ENCODE measurements around the gene NFIC.
"Not testable (repeated sequence)": the region's sequence is repeated elsewhere in the genome, so short reads cannot be mapped to it uniquely, and the experiment has no call there.

NFIC gene

DNA sequence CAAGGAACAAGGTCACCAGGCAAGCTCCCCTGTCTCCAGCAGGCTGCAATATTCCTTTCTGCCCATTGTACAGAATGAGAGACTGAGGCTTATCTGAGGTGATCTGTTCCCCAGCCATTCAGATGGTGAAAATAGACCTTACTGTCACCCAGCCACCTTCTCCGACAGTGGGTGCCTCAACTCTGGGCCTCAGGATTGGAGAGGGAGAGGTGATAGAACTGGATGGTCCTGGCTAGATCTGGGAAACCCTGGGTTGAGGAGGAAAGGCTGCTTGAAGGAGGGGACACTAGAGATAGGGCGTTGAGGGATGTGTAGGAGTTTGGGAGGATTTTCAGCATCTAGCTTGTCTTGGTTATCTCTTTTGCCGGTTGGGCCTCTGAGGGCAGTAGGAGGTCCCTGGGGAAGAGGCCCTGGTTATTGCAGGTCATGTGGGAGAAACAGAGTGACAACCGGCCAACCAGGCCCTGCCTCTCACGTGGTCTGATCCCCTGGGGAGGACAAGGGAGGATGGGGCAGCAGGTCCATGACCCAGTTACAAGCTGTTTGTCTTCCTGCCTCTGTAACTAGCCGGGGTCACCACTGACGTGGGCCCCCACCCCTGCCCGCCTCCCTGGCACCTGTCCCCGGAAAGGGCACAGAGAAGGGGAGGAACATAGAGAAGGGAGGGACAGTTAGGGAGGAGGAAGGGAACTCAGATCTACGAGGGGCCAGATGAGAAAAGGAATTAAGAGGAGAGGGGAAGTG lies 8.2 kb downstream of the NFIC start:
- H3K27ac ChIP-seq, result no peak overlapping the region; the same call in 1 of the 2 replicates
- TF ChIP-seq, protein P1, sequence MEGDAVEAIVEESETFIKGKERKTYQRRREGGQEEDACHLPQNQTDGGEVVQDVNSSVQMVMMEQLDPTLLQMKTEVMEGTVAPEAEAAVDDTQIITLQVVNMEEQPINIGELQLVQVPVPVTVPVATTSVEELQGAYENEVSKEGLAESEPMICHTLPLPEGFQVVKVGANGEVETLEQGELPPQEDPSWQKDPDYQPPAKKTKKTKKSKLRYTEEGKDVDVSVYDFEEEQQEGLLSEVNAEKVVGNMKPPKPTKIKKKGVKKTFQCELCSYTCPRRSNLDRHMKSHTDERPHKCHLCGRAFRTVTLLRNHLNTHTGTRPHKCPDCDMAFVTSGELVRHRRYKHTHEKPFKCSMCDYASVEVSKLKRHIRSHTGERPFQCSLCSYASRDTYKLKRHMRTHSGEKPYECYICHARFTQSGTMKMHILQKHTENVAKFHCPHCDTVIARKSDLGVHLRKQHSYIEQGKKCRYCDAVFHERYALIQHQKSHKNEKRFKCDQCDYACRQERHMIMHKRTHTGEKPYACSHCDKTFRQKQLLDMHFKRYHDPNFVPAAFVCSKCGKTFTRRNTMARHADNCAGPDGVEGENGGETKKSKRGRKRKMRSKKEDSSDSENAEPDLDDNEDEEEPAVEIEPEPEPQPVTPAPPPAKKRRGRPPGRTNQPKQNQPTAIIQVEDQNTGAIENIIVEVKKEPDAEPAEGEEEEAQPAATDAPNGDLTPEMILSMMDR (conservative IDR thresholded peaks at IDR 0.05), result no peak

DNA sequence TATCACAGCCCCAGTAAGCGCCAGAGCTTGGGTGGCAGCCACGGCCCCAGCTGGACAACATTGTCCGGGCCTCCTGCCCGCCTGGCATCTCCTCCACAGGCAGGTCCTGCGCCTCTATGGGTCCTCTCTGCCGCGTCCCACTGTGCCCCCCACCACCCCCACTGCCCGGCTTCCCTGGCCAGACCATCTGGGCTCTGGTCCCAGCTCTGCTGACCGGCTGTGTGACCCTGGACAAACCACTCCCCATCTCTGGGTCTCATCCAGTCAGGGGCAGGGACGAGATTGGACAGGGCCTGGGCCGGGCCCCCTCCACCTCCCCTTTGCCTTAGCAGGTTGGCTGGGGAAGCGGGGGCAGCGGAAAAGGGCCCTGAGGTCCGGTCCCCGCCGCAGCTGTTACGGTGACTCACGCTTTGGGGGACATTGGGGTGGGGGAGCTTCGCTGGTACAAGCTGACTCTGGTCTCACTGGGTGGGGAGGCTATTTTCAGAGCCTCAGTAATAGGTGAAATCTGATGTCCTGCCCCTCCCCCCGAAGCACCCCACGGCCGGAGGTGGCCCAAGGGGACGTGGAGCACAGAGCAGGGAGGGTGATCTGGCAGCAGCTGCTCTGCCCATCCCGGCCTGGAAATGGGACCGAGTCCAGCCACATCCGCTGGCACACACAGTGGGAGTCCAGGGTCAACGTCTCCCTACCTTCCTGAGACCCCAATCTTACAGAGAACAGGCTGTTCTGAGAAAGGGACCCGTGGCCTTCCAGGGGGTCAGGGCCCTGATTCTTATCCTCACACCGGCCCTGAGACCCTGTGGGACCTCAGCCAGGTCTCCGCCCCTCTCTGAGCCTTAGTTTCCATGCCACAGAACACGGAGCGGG lies 9.1 kb downstream of the NFIC start:
- TF ChIP-seq, protein P1 (conservative IDR thresholded peaks at IDR 0.05), result no peak
- no peak overlapping the region; the same call in 1 of the 2 replicates for H3K27ac ChIP-seq

DNA sequence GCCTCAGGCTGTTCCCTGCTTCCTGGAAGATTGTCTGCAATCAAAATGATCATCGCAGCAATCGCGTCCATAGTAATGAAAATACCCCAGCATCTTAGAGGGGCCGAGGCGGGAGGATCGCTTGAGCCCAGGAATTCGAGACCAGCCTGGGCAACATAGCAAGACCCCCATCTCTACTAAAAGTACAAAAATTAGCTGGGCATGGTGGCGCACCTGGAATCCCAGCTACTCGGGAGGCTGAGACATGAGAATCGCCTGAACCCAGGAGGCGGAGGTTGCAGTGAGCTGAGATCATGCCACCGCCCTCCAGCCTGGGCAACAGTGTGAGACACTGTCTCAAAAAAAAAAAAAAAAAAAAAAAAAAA lies 9.7 kb downstream of the NFIC start:
- not testable (repeated sequence) for H3K27ac ChIP-seq

DNA sequence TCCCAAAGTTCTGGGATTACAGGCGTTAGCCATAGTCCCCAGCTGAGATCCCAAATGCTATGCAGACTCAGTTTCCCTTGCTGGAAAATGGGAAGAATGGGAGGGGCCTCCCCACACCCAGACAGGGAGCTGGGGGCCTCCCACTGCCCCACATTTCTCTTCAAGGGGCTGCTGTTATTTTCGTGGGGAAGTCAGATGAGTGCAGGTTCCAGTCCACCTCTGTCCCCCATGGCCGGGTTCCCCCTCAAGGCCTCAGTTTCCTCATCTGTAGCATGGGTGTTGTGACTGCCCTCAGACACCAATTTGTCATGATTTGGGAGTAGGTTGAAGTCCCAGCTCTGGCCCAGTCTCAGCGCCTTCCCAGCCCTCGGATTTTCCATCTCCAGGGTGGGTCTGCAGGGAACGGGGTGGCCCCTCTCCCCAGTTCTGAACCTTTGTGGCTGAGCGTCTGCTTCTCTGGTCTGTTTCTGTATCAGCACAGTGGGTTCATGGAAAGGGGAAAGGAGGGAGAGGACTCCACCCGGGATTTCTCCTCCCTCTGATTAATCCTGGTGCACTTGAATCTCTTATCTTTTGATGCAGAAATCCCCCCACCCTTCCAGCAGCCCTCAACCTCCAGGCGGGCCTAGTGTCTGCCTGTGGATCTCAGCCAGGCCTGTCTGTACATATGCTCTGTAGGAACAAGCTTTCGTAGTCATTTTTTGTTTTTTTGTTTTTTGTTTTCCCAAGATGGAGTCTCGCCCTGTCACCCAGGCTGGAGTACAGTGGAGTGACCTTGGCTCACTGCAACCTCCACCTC lies 12.2 kb downstream of the NFIC start:
- TF ChIP-seq, protein P1 (conservative IDR thresholded peaks at IDR 0.05), result no peak
- H3K27ac ChIP-seq, result no peak overlapping the region

DNA sequence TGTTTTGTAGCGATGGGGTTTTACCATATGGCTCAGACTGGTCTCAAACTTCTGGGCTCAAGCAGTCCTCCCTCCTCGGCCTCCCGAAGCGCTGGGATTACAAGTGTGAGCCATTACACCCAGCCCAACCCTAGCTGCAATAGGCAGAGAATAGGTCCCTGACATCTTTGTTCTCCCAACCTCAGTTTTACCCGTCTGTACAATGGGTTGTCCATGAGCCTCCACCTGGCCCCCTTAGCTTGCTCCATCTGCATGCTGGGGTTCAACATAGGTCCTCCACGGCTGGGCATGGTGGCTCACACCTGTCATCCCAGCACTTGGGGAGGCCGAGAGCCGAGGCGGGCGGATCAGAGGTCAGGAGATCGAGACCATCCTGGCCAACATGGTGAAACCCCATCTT lies 14.4 kb downstream of the NFIC start:
- TF ChIP-seq, protein P1 (conservative IDR thresholded peaks at IDR 0.05), result no peak
- H3K27ac ChIP-seq, result no peak overlapping the region

DNA sequence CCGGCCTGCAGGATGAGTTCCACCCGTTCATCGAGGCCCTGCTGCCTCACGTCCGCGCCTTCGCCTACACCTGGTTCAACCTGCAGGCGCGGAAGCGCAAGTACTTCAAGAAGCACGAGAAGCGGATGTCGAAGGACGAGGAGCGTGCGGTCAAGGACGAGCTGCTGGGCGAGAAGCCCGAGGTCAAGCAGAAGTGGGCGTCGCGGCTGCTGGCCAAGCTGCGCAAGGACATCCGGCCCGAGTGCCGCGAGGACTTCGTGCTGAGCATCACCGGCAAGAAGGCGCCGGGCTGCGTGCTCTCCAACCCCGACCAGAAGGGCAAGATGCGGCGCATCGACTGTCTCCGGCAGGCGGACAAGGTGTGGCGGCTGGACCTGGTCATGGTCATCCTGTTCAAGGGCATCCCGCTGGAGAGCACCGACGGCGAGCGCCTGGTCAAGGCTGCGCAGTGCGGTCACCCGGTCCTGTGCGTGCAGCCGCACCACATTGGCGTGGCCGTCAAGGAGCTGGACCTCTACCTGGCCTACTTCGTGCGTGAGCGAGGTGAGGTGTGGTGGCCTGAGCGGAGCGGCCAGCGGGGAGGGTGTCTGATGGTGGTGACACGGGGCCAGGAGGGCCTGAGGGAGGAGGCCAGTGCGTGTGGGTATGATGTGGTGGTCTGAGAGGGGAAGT lies 15.5 kb downstream of the NFIC start:
- no peak overlapping the region for H3K27ac ChIP-seq
- TF ChIP-seq, protein P1 (conservative IDR thresholded peaks at IDR 0.05), result no peak

DNA sequence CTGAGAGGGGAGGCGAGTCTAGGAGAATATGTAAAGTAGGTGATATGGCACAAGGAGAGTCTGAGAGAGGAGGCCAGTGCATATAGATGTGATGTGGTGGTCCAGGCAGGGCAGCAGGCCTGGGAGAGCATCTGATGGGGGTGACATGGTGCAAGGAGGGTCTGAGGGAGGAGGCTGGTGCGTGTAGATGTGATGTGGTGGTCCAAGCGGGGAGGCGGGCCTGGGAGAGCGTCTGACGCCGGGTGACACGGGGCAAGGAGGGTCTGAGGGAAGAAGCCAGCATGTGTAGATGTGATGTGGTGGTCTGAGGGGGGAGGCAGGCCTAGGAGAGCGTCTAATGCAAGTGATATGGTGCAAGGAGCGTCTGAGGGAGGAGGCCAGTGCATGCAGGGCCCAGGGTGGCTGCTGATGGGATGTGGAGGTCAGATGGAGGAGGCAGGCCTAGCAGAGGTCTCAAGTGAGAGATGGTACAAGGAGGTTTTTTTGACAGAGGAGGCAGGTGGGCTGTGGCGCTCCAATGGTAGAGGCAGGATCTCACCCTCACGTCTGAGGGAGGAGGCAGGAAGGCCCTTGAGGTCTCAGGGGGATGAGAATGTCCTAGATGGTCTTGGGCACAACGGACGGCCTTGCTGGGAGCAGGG lies 16.2 kb downstream of the NFIC start:
- TF ChIP-seq, protein P1 (conservative IDR thresholded peaks at IDR 0.05), result no peak

More for the DNA sequence above, 16.2 kb downstream of the NFIC start:
- H3K27ac ChIP-seq, result no peak overlapping the region
